Stimulated activated CD4-positive, alpha-beta T cell treated with anti-CD3 and anti-CD28 coated beads, Interleukin-12 subunit alpha, Interleukin-12 subunit beta, amount 100 ng/mL, for 48 hours (primary cell): Measurements from ENCODE around the gene RGP1.
A peak's percentile ranks its signal among the peaks of the same experiment; 100 is the strongest.

ENCODE experiments used
- DNase-seq, 3 donors: peaks; one replicate each; pipeline ENCODE4 v3.0.0-alpha.2; 2020; ENCODE audit warnings: low read depth in 2 of 3, low spot score in 1 of 3

RGP1 gene

GRCh38 chr9:35743452-35743851 lies 5.6 kb upstream of the RGP1 start:
- no peak for DNase-seq

DNA sequence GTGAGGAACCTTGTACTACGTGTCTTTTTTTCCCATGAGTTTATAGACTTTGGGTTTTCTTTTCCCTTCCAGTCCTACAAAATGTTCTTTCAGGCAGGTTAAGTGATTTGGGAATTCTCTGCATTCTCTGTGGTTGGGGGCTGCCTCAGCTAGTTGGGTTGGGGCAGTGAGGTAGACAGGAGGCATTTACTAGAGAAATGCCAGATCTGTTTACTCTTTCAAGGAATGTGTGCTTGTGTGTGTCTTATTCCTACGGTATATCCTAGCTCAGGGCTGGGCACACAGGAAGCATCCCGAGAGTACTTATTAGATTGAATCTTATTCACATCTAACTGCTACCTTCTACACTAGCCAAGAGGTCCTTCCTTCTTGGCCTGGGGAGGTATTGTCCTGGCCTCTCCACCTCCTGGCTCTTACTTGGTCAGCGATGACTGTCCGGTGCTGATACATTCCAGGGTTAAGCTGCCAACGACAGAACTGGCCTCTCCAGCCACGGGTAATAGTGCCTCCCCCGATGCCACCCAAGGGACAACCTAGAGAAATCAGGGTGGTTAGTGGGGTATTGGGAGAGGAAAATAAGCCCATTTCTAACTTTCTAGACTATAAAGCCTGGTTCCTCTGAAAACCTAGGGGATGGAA lies 5.1 kb upstream of the RGP1 start:
- no peak for DNase-seq

DNA sequence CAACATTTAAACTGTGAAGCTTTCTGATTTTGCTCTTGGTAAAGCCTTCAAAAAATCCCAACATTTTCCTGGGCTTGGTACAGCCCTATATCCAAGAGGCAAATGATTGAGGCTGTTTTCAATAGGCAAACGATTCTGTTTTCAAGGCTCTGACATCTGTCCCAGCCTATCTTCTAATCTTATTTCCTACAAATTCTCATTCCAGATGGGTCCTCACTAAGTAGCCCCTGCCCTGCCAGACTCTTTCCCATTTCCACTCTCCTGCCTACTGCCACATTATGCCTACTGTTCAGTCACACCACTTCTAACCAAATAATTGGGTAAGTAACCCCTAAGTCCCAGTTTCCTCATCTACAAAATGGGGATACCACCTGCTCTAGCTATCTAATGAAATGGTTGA lies 3.5 kb upstream of the RGP1 start:
- no peak for DNase-seq

- no peak for DNase-seq
Measured at GRCh38 chr9:35746583-35746982, 2.5 kb upstream of the RGP1 start.

DNA sequence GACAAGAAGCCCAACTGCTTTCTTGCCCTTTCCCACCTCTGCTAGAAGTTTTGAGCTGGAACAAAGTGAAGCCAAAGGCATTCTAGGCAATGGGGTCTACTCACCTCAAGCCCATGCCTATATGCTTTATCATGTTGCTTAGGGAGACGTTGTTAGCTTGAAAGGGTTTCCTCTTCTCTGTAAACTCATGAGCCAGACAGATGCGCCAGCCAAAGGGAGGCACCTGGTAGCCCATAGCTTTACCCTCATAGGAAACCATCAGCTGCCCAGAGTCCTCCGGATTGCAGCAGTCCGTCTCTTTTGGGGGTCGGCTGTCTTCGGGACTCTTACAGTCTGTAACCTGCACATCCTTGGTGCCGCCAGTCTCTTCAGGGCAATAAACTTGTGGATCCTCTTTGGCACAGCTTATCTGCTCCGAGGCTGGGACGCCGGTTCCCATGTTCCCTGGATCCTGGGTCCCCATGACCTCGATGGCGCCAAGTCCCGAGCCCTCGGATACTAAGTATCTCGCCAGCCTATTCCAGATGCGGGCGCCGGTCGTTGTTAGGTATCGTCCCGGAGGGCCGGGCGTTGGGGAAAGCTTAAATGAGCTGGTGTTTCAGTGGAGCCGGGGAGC lies 737 bp upstream of the RGP1 start:
- DNase-seq = no peak

- DNase-seq = peak in 2 of 3 donors; percentile 25 to 34
Measured at GRCh38 chr9:35749515-35750255, 598 bp downstream of the RGP1 start.

GRCh38 chr9:35750256-35750531 lies 1.1 kb downstream of the RGP1 start:
- no peak for DNase-seq

GRCh38 chr9:35753466-35753865 lies 4.4 kb downstream of the RGP1 start:
- DNase-seq = no peak

GRCh38 chr9:35754264-35754663 lies 5.2 kb downstream of the RGP1 start, which contains the start of gene MSMP:
MSMP (minus strand) TSS chr9:35754276; CDS start chr9:35754129, 147 bp downstream.
- no peak for DNase-seq

GRCh38 chr9:35755071-35755470 lies 6.0 kb downstream of the RGP1 start:
- no peak for DNase-seq

DNA sequence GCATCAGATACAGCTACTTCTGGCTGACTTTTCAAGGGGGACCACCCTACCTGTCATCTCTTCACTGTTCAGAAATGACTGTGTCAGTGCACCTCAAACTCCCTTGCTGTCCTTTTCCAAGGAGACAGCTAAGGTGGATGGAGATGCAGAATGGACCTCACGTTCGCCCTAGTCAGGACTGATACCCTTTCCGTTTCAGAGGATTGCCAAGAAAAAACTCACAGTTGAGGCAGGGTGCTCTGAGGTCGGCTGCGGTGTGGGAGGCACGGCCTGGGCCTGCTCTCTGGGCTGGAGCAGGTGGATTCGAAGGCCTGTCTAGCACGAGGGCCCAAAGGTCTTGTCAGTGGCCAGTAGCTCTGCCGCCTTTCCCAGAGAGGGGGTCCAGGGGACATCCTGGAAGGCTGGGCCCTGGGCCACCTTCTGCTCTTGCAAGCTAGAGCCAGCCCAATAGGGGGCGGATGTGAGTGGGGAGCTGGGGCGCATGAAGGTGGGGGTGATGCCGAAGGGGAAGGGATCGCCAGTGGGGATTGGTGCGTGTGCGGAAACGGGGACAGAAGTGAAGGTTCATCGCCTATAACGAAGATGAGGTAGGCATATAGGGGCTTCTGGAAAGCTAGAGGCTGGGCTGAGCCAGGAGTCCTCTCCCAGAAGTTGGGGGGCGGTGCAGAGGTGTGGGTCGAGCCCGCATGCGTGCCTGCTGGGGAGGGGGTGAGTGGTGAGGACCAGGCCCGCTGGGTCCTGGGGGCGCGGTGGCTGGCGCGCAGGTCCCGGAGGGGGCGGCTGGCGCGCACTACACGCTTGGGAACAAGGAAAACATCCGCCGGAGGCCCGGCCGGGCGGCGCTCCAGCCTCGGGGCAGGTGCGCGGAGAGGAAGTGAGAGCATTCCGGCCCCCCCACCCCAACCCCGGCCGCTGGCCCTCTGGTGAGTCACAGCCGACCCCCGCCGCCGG lies 7.5 kb downstream of the RGP1 start:
- peak; percentile 70 to 79 (median 78) for DNase-seq

GRCh38 chr9:35757226-35757891 lies 8.3 kb downstream of the RGP1 start:
- DNase-seq = peak in 1 of 3 donors; percentile 14

- DNase-seq = no peak
Measured at GRCh38 chr9:35757892-35758275, 8.8 kb downstream of the RGP1 start.

- DNase-seq = no peak
Measured at GRCh38 chr9:35758475-35759050, 9.5 kb downstream of the RGP1 start.

DNA sequence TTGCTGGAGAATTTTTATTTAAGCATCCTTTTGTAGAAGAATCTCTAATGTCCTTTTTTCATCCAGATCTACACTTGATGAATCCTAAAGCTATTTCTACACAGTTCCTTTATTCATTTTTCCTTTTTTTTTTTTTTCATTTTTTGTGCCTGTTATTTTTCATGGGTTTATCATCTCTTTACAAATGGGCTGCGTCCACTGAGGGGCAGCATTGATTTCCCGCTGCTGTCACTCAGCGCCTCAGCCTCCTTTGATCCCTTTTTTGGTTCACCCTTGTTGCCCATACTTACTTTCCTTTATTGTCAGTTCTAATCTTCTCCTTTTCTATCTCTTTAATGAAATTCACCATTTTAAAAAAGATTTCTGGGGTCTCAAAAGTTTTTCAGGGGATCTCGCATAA lies 10.7 kb downstream of the RGP1 start:
- DNase-seq = no peak

DNA sequence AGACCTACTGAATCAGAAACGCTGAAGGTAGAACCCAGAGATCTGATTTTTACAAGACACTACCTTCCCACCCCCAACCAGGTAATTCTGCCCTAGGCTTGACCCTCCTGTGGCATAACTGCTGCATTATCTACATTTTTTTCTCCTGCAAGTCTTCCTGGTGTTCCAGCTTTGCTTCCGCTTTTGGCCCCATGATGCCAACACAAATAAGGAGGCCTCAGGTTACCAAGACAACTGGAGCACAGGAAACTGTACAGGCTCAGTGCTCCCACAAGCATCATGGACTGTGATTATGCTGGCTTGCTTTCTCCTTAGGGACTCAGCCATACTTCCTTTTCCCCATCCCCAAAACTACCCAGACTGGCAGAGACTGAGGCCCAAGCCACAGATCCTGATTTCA lies 11.6 kb downstream of the RGP1 start:
- DNase-seq = no peak

- no peak for DNase-seq
Measured at GRCh38 chr9:35763181-35763580, 14.1 kb downstream of the RGP1 start.

DNA sequence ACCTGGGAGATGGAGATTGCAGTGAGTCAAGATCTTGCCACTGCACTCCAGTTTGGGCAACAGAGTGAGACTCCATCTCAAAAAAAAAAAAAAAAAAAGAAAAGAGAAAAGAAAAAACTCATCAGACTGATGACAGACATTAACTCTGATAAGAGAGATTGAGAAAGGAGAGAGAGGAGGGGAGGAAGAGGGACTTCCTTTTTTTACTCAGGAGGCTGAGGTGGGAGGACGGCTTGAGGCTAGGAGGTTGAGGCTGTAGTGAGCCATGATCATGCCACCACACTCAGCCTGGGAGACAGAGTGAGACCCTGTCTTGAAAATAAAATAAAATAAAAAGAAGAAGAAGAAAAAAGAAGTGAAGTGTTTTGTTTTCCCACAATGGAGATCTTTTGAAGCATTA lies 14.7 kb downstream of the RGP1 start:
- DNase-seq = no peak

DNA sequence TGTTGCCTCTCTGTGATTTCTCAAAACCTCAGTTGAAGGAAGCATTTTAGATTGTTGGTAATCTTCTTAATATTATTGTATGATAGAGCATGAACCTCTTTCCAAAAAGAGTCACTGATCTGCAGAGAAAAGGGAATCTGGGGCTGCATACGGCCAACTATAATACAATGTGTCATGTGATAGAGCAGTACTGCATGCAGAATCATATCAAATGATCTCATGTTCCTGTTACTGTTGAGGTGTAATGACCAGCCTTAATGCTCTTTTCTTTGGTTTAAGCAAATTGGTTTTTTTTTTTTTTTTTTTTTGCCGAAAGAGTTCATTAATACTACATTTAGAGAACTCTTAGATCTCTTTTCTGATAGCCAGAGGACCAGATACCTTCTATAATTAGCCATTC lies 17.9 kb downstream of the RGP1 start:
- DNase-seq = no peak

DNA sequence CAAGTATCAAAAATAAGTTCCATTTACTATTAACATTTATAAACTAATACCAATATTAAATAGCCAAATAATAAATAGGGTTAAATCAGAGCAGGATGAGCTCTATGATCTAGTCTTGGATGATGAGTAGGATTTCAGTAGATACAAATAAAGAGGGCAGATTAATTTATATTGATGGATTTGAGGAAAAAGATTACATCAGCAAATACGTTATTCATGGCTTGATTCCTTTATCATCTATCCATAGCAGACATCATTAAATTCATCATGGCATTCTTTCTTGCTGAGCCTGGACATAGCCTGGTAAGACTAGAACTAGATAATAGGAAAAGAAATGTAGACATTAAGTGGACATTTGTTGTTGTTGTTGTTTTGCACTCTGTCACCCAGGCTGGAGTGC lies 18.4 kb downstream of the RGP1 start:
- no peak for DNase-seq

- no peak for DNase-seq
Measured at GRCh38 chr9:35769763-35770162, 20.7 kb downstream of the RGP1 start.
